ENCODE measurements around the gene JMJD4.

DNA sequence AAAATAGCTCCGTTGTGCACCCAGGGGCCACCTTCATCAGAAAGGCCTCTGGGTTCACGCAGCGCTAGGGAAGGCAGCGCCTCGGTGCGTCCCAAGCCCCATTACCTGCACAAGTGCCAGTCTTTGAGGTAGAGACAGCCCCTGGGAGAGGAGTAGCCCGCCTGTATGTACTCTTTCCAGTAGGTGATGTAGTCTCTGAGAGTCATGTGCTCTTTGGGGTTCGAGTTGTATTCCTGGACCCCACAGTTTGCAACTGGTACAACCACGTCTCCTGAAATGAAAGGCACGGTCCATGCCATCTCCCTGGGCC is 601 bp downstream of the JMJD4 start:
- TF ChIP-seq RAD21 (CRISPR knock-in tag; conservative IDR thresholded peaks at IDR 0.05 in 1 of 2, IDR thresholded peaks at IDR 0.05 in 1 of 2) (no peak), ZNF282 (CRISPR knock-in tag; IDR thresholded peaks at IDR 0.05) (no peak), ZNF232 (CRISPR knock-in tag; IDR thresholded peaks at IDR 0.05) (no peak), FOXK2 (conservative IDR thresholded peaks at IDR 0.05 in 1 of 2, IDR thresholded peaks at IDR 0.05 in 1 of 2; ENCODE audit: low read depth in 2 of 2) (no peak), KAT2B (IDR thresholded peaks at IDR 0.05; ENCODE audit: low read depth, low read length) (no peak), ELF1 (tag; IDR thresholded peaks at IDR 0.05) (no peak), HDAC6 (IDR thresholded peaks at IDR 0.05; ENCODE audit: low read depth, low read length) (no peak), GABPB1 (CRISPR knock-in tag; IDR thresholded peaks at IDR 0.05) (no peak)
- TF ChIP-seq, protein P1, sequence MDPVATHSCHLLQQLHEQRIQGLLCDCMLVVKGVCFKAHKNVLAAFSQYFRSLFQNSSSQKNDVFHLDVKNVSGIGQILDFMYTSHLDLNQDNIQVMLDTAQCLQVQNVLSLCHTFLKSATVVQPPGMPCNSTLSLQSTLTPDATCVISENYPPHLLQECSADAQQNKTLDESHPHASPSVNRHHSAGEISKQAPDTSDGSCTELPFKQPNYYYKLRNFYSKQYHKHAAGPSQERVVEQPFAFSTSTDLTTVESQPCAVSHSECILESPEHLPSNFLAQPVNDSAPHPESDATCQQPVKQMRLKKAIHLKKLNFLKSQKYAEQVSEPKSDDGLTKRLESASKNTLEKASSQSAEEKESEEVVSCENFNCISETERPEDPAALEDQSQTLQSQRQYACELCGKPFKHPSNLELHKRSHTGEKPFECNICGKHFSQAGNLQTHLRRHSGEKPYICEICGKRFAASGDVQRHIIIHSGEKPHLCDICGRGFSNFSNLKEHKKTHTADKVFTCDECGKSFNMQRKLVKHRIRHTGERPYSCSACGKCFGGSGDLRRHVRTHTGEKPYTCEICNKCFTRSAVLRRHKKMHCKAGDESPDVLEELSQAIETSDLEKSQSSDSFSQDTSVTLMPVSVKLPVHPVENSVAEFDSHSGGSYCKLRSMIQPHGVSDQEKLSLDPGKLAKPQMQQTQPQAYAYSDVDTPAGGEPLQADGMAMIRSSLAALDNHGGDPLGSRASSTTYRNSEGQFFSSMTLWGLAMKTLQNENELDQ (CRISPR knock-in tag; IDR thresholded peaks at IDR 0.05; ENCODE audit: borderline replicate concordance), result no peak
- TF ChIP-seq, protein P2, sequence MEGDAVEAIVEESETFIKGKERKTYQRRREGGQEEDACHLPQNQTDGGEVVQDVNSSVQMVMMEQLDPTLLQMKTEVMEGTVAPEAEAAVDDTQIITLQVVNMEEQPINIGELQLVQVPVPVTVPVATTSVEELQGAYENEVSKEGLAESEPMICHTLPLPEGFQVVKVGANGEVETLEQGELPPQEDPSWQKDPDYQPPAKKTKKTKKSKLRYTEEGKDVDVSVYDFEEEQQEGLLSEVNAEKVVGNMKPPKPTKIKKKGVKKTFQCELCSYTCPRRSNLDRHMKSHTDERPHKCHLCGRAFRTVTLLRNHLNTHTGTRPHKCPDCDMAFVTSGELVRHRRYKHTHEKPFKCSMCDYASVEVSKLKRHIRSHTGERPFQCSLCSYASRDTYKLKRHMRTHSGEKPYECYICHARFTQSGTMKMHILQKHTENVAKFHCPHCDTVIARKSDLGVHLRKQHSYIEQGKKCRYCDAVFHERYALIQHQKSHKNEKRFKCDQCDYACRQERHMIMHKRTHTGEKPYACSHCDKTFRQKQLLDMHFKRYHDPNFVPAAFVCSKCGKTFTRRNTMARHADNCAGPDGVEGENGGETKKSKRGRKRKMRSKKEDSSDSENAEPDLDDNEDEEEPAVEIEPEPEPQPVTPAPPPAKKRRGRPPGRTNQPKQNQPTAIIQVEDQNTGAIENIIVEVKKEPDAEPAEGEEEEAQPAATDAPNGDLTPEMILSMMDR (IDR thresholded peaks at IDR 0.05 in 2 of 3, conservative IDR thresholded peaks at IDR 0.05 in 1 of 3; ENCODE audit: insufficient read depth in 2 of 3, low read depth in 1 of 3, low read length in 3 of 3), result no peak
- TF ChIP-seq, protein P3, sequence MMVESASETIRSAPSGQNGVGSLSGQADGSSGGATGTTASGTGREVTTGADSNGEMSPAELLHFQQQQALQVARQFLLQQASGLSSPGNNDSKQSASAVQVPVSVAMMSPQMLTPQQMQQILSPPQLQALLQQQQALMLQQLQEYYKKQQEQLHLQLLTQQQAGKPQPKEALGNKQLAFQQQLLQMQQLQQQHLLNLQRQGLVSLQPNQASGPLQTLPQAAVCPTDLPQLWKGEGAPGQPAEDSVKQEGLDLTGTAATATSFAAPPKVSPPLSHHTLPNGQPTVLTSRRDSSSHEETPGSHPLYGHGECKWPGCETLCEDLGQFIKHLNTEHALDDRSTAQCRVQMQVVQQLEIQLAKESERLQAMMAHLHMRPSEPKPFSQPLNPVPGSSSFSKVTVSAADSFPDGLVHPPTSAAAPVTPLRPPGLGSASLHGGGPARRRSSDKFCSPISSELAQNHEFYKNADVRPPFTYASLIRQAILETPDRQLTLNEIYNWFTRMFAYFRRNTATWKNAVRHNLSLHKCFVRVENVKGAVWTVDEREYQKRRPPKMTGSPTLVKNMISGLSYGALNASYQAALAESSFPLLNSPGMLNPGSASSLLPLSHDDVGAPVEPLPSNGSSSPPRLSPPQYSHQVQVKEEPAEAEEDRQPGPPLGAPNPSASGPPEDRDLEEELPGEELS (CRISPR knock-in tag; IDR thresholded peaks at IDR 0.05; ENCODE audit: borderline replicate concordance), result no peak
